ENCODE data around the gene CD300LG.

Gene CD300LG

GRCh38 chr17:43848601-43849000 is 1.6 kb downstream of the CD300LG start:
- Histone ChIP-seq H3K4me2 (ENCODE audit: low read length) (no peak overlapping the region), H3K4me1 (ENCODE audit: control insufficient read depth, low read length) (no peaks in the 10 kb centered on the region), H4K20me1 (ENCODE audit: control insufficient read depth, insufficient read depth, low read depth, low read length) (no peaks in the 10 kb centered on the region), H3K36me3 (ENCODE audit: control insufficient read depth, low read length) (no peaks in the 10 kb centered on the region), H3K9me3 (ENCODE audit: control insufficient read depth, insufficient read depth, low read length) (no peaks in the 10 kb centered on the region), H3K9me2 (replicated peaks; ENCODE audit: control insufficient read depth, low read length) (no peaks in the 10 kb centered on the region), H3K27ac (ENCODE audit: low read depth, low read length) (no peak overlapping the region), H3K79me2 (ENCODE audit: control insufficient read depth, low read length) (no peaks in the 10 kb centered on the region), H3F3A (ENCODE audit: control insufficient read depth, insufficient read depth) (no peaks in the 10 kb centered on the region), H3K4me3 (ENCODE audit: low read length) (no peak overlapping the region), H3K27me3 (ENCODE audit: control insufficient read depth, low read length) (no peaks in the 10 kb centered on the region; the same call in 1 of the 2 replicates)
- no peak for TF ChIP-seq CTCF (IDR thresholded peaks at IDR 0.05; ENCODE audit: low read depth, low read length, poor library complexity, severe bottlenecking)
- no peak for TF ChIP-seq EZH2phosphoT487 (IDR thresholded peaks at IDR 0.05; ENCODE audit: borderline replicate concordance, low read length)

- Histone ChIP-seq H3K79me2 (ENCODE audit: control insufficient read depth, low read length) (no peaks in the 10 kb centered on the region), H3K4me2 (ENCODE audit: low read length) (no peak overlapping the region), H3K9me2 (replicated peaks; ENCODE audit: control insufficient read depth, low read length) (no peaks in the 10 kb centered on the region), H4K20me1 (ENCODE audit: control insufficient read depth, insufficient read depth, low read depth, low read length) (no peaks in the 10 kb centered on the region), H3K27ac (ENCODE audit: low read depth, low read length) (no peak overlapping the region), H3K9me3 (ENCODE audit: control insufficient read depth, insufficient read depth, low read length) (no peaks in the 10 kb centered on the region), H3K4me1 (ENCODE audit: control insufficient read depth, low read length) (no peaks in the 10 kb centered on the region), H3K36me3 (ENCODE audit: control insufficient read depth, low read length) (no peaks in the 10 kb centered on the region), H3K4me3 (ENCODE audit: low read length) (no peak overlapping the region), H3F3A (ENCODE audit: control insufficient read depth, insufficient read depth) (no peaks in the 10 kb centered on the region), H3K27me3 (ENCODE audit: control insufficient read depth, low read length) (no peaks in the 10 kb centered on the region; the same call in 1 of the 2 replicates)
- no peak for TF ChIP-seq EZH2phosphoT487 (IDR thresholded peaks at IDR 0.05; ENCODE audit: borderline replicate concordance, low read length)
- TF ChIP-seq CTCF (IDR thresholded peaks at IDR 0.05; ENCODE audit: low read depth, low read length, poor library complexity, severe bottlenecking) = no peak
Observed at GRCh38 chr17:43849116-43849515, 2.1 kb downstream of the CD300LG start.

- H3K9me2 ChIP-seq (replicated peaks; ENCODE audit: control insufficient read depth, low read length) = no peaks in the 10 kb centered on the region
- no peak overlapping the region for H3K27ac ChIP-seq (ENCODE audit: low read depth, low read length)
- no peaks in the 10 kb centered on the region for H3K9me3 ChIP-seq (ENCODE audit: control insufficient read depth, insufficient read depth, low read length)
- H3K4me1 ChIP-seq (ENCODE audit: control insufficient read depth, low read length) = no peaks in the 10 kb centered on the region
- H4K20me1 ChIP-seq (ENCODE audit: control insufficient read depth, insufficient read depth, low read depth, low read length) = no peaks in the 10 kb centered on the region
- H3K27me3 ChIP-seq (ENCODE audit: control insufficient read depth, low read length) = no peaks in the 10 kb centered on the region; the same call in 1 of the 2 replicates
- TF ChIP-seq CTCF (IDR thresholded peaks at IDR 0.05; ENCODE audit: low read depth, low read length, poor library complexity, severe bottlenecking) (no peak), EZH2phosphoT487 (IDR thresholded peaks at IDR 0.05; ENCODE audit: borderline replicate concordance, low read length) (no peak)
- no peak overlapping the region for H3K4me2 ChIP-seq (ENCODE audit: low read length)
- H3K36me3 ChIP-seq (ENCODE audit: control insufficient read depth, low read length) = no peaks in the 10 kb centered on the region
- H3K4me3 ChIP-seq (ENCODE audit: low read length) = no peak overlapping the region
- no peaks in the 10 kb centered on the region for H3F3A ChIP-seq (ENCODE audit: control insufficient read depth, insufficient read depth)
- no peaks in the 10 kb centered on the region for H3K79me2 ChIP-seq (ENCODE audit: control insufficient read depth, low read length)
Observed at GRCh38 chr17:43852571-43852970, 5.6 kb downstream of the CD300LG start.

Data from DOHH2 (cell line).